GM06990 (cell line): Measurements from ENCODE around the gene HOXA3.

Experiments used
- DNase-seq: peaks from one replicate; pipeline ENCODE4 v3.0.0-alpha.2; 2011; ENCODE audit not compliant: insufficient read length; ENCODE audit errors: extremely low read depth
- H3K27me3 ChIP-seq: replicated peaks from 2 replicates; pipeline ENCODE4 v1.6.0; 2011; ENCODE audit warnings: low read length; ENCODE audit not compliant: control insufficient read depth, insufficient read depth
- H3K36me3 ChIP-seq: 2 replicates; pipeline ENCODE4 v1.5.1; 2011; ENCODE audit warnings: low read length; ENCODE audit not compliant: control insufficient read depth, insufficient read depth
- H3K4me3 ChIP-seq: replicated peaks from 2 replicates; pipeline ENCODE4 v1.5.1; 2011; ENCODE audit warnings: low read depth, mild to moderate bottlenecking, control low read depth, low read length
- TF ChIP-seq, protein P1 (sequence below): IDR thresholded peaks from 2 replicates; pipeline ENCODE4 v1.5.1; 2011; ENCODE audit warnings: low read length, control low read depth, mild to moderate bottlenecking, inconsistent platforms; ENCODE audit not compliant: insufficient read depth, poor library complexity, severe bottlenecking

The HOXA3 gene

GRCh38 chr7:27198871-27199801 is 46.8 kb upstream of the HOXA3 start:
- Histone ChIP-seq H3K36me3 (no peaks in the 10 kb centered on the region), H3K4me3 (no peak overlapping the region), H3K27me3 (peaks cover 11% of the 10 kb centered on the region)
- DNase-seq, result no peak
- TF ChIP-seq, protein P1, sequence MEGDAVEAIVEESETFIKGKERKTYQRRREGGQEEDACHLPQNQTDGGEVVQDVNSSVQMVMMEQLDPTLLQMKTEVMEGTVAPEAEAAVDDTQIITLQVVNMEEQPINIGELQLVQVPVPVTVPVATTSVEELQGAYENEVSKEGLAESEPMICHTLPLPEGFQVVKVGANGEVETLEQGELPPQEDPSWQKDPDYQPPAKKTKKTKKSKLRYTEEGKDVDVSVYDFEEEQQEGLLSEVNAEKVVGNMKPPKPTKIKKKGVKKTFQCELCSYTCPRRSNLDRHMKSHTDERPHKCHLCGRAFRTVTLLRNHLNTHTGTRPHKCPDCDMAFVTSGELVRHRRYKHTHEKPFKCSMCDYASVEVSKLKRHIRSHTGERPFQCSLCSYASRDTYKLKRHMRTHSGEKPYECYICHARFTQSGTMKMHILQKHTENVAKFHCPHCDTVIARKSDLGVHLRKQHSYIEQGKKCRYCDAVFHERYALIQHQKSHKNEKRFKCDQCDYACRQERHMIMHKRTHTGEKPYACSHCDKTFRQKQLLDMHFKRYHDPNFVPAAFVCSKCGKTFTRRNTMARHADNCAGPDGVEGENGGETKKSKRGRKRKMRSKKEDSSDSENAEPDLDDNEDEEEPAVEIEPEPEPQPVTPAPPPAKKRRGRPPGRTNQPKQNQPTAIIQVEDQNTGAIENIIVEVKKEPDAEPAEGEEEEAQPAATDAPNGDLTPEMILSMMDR, result no peak

DNA sequence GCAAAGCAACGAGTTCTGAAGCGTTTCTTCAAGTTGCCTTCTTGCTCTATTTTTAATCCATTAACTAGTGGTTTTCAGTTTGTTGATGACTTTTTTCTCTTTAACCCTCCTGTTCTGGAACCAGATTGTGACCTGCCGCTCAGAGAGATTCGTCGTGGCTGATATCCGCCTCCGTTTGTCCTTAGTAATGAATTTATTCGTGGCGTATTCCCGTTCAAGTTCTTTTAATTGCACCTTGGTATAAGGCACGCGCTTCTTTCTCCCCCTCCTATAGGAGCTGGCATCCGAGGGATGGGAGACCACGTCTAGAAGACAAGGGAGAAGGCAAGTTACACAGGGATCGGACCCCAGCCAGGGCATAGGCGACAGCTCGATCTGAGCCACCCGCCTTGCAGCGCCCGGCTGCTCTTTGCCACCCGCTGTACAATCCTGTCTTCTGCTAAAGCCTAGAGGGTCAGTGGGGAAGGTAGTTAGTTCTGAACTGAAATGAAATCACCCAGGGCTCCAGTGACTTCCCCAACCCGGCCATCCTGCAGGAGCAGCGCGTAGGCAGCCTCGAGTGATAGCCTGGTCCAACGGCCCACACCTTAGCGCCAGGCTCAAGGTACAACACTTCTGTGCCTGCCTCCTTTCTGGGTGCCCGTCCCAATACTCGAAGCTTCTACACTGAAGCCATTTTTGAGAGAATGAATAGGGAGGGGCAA is 45.9 kb upstream of the HOXA3 start:
- DNase-seq, result no peak
- no peak overlapping the region for H3K4me3 ChIP-seq
- peaks cover 15% of the 10 kb centered on the region for H3K27me3 ChIP-seq
- H3K36me3 ChIP-seq, result no peaks in the 10 kb centered on the region
- TF ChIP-seq, protein P1, result no peak

DNA sequence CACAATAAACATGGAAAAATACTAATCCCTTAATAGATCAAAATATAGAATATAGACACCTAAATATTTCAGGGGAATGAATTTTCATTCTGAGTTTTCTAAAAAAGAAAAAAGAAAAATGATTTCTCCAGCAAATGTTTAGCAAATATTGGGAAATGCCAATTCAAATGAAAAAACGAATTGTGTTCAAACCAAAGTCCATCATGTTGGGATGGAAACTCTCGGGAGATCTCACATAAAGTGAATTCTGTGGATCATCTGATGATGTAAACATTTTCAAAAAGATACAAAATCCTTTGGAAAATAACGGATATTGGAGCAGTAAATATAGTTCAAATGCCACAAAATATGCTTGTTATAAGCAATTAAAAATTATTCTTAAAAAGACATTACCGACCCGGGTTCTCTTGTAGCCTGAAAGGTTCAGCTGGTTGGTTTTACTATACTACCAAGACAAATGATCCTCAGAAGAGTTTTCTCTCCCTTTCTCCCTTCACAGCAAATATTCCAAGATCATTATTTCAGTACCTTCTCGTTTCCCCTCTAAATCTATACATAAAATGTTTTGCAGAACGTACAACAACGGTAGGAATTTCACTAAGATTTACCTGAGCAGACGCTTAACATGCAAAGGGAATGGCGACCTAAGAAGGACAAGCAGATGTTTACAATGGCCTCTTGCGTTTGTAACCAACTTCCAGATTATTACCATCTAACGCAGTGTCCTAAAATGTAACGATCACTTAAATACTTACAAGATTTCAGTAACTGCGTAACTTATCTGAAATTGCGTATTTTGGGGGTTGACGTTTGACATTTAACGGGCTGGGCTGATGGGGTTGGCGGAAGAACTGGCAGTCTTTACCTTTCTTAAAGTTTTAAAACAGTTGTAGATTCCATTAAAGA is 45.0 kb upstream of the HOXA3 start:
- TF ChIP-seq, protein P1, result no peak
- DNase-seq, result no peak
- H3K36me3 ChIP-seq, result no peaks in the 10 kb centered on the region
- H3K27me3 ChIP-seq, result peaks cover 15% of the 10 kb centered on the region
- H3K4me3 ChIP-seq, result no peak overlapping the region

GRCh38 chr7:27196287-27196767 is 43.9 kb upstream of the HOXA3 start:
- Histone ChIP-seq H3K27me3 (peaks cover 14% of the 10 kb centered on the region), H3K36me3 (no peaks in the 10 kb centered on the region), H3K4me3 (no peak overlapping the region)
- DNase-seq, result no peak
- TF ChIP-seq, protein P1, result peak; percentile 72

DNA sequence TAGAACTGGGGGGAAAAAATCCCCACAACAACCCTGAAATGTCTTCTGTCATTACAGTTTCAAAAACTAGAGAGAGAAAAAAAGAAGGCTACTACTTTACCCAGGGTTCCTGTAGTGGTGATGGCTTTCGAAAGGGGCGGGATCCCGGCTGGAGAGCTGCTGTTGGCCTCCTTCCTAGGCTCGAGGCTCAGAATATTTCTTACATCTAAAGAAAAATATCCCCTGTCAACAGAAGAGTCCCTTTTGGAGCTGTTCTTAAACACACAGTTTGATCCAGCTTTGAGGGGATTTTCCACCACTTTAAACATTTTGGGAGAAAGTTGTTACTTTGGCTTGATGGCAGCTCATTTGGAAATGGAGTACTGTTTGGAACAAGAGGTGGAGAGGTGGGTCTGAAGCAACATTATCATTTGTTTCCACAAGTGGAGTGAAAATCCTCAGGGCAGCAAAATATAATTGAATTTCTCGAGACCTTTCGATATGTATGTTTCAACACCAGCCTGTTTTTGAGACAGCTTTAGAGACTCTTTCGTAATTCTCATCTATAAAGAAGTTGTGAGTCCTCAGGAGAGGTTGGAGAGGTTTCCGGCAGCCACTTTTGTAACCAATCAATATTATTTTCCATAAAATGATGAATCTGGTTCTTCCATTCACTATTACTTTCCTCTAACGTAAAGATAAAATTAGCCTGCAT is 42.5 kb upstream of the HOXA3 start:
- no peak for DNase-seq
- Histone ChIP-seq H3K36me3 (no peaks in the 10 kb centered on the region), H3K4me3 (no peak overlapping the region), H3K27me3 (peaks cover 12% of the 10 kb centered on the region)
- TF ChIP-seq, protein P1, result no peak
